Peyer's patch (tissue), 4 donors: ENCODE data around the gene MAN1B1. TPM values are rescaled to one million over a fixed set of nuclear protein-coding genes. Genes with fewer than 3 reads are reported as not detected.
"Not testable (repeated sequence)": the region's sequence is repeated elsewhere in the genome, so short reads cannot be mapped to it uniquely, and the experiment has no call there.

Experiments used
- DNase-seq, 3 donors: peaks; one replicate each; pipeline ENCODE4 v3.0.0-alpha.2; 2017 to 2019
- H3K27ac ChIP-seq, 4 donors: fragments of 200-600 bp; sonication (generic); one replicate each; pipeline ENCODE4 v1.5.1; 2016 to 2019
- H3K27me3 ChIP-seq, 2 donors: fragments of 200-600 bp; sonication (generic); one replicate each; pipeline ENCODE4 v1.5.1; 2019
- H3K36me3 ChIP-seq, 3 donors: fragments of 200-600 bp; sonication (generic); one replicate each; pipeline ENCODE4 v1.5.1; 2016 to 2019
- H3K4me1 ChIP-seq, 4 donors: fragments of 200-600 bp; sonication (generic); one replicate each; pipeline ENCODE4 v1.5.1; 2016 to 2019
- H3K4me3 ChIP-seq, 4 donors: fragments of 200-600 bp; sonication (generic); 1 replicate in 3 of 4; 2 replicates in 1 of 4; pipeline ENCODE4 v1.5.1; 2016 to 2019; ENCODE audit warnings: mild to moderate bottlenecking in 1 of 4
- H3K9me3 ChIP-seq, 4 donors: fragments of 200-600 bp; sonication (generic); one replicate each; pipeline ENCODE4 v1.5.1; 2016 to 2019; ENCODE audit warnings: mild to moderate bottlenecking in 1 of 4
- POLR2A ChIP-seq, 2 donors: fragments of 450-650 bp; IDR thresholded peaks; one replicate each; pipeline ENCODE4 v1.5.1; 2017; ENCODE audit warnings: antibody characterized with exemption in 2 of 2, mild to moderate bottlenecking in 2 of 2, moderate library complexity in 2 of 2
- total RNA-seq, 4 donors: library from RNA; depleted of rRNA; stranded (reverse); fragments of >200 nt; gene quantifications; one replicate each; pipeline ENCODE4 v1.1.0, GENCODE V29; 2016
- TF ChIP-seq, protein P1 (sequence below), 6 experiments: fragments of 450-650 bp in 4 of 6; fragments of 200-600 bp in 2 of 6; sonication (generic) in 1 of 6; IDR thresholded peaks; one replicate each; pipeline ENCODE4 v1.5.1; 2017 to 2019; ENCODE audit warnings: antibody characterized with exemption in 6 of 6, mild to moderate bottlenecking in 3 of 6, moderate library complexity in 1 of 6

The MAN1B1 gene
- total RNA-seq, 4 donors from 2014 or later = 42.7 to 74.7 (median 61.0) TPM

GRCh38 chr9:137057545-137057944 is 29.2 kb upstream of the MAN1B1 start:
- Histone ChIP-seq H3K36me3 (no peaks in the 10 kb centered on the region), H3K27ac (no peak overlapping the region), H3K9me3 (no peaks in the 10 kb centered on the region), H3K4me1 (peaks cover 10 to 54% (median 15%) of the 10 kb centered on the region in 4 donors), H3K4me3 (no peak overlapping the region), H3K27me3 (peaks cover 0 to 9% of the 10 kb centered on the region in 2 donors)
- no peak for DNase-seq
- TF ChIP-seq, protein P1, sequence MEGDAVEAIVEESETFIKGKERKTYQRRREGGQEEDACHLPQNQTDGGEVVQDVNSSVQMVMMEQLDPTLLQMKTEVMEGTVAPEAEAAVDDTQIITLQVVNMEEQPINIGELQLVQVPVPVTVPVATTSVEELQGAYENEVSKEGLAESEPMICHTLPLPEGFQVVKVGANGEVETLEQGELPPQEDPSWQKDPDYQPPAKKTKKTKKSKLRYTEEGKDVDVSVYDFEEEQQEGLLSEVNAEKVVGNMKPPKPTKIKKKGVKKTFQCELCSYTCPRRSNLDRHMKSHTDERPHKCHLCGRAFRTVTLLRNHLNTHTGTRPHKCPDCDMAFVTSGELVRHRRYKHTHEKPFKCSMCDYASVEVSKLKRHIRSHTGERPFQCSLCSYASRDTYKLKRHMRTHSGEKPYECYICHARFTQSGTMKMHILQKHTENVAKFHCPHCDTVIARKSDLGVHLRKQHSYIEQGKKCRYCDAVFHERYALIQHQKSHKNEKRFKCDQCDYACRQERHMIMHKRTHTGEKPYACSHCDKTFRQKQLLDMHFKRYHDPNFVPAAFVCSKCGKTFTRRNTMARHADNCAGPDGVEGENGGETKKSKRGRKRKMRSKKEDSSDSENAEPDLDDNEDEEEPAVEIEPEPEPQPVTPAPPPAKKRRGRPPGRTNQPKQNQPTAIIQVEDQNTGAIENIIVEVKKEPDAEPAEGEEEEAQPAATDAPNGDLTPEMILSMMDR (IDR thresholded peaks at IDR 0.05) = no peak

DNA sequence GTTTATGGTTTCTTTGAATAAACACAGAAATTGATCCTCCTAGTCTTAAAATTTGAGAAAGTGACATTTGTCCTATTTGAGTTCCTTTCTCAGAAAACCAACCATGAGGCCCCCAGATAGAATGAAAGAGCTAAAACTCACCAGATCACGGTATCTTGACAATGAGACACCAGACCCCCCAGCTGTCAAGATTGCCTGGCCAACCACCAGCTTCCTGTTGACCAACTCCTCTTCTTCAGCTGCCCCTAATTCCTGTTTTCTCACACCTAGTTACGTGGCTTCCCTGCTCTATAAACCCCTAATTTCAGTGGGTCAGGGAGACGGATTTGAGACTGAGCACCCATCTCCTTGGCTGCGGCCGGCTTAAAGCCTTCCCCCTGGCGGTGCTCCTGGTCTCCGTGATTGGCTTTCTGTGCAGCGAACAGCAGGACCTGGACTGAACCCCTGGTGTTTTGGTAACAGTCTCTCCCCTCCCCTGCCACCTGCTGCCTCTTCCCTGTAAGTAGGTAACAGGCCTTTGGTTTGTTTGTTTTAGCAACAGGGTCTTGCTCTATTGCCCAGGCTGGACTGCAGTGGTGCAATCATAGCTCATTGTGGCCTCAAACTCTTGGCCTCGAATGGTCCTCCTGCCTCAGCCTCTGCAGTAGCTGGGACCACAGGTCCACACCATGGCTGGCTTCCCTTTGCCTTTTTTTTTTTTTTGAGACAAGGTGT is 28.1 kb upstream of the MAN1B1 start:
- DNase-seq = no peak
- H3K36me3 ChIP-seq = no peaks in the 10 kb centered on the region
- H3K4me3 ChIP-seq = no peak overlapping the region
- no peak overlapping the region for H3K27ac ChIP-seq
- peaks cover 0 to under 1% of the 10 kb centered on the region in 2 donors for H3K27me3 ChIP-seq
- peaks cover 0 to 43% (median 8%) of the 10 kb centered on the region in 4 donors for H3K4me1 ChIP-seq
- no peaks in the 10 kb centered on the region for H3K9me3 ChIP-seq
- TF ChIP-seq, protein P1 (IDR thresholded peaks at IDR 0.05) = no peak
- TF ChIP-seq POLR2A (IDR thresholded peaks at IDR 0.05) = no peak

GRCh38 chr9:137062384-137062783 is 24.4 kb upstream of the MAN1B1 start:
- no peaks in the 10 kb centered on the region for H3K36me3 ChIP-seq
- no peaks in the 10 kb centered on the region for H3K27me3 ChIP-seq
- H3K9me3 ChIP-seq = no peaks in the 10 kb centered on the region
- TF ChIP-seq POLR2A (IDR thresholded peaks at IDR 0.05) = no peak
- TF ChIP-seq, protein P1 (IDR thresholded peaks at IDR 0.05) = no peak
- peaks cover 0 to 14% (median 4%) of the 10 kb centered on the region in 4 donors for H3K4me1 ChIP-seq
- no peak overlapping the region for H3K27ac ChIP-seq
- no peak overlapping the region for H3K4me3 ChIP-seq
- DNase-seq = no peak

DNA sequence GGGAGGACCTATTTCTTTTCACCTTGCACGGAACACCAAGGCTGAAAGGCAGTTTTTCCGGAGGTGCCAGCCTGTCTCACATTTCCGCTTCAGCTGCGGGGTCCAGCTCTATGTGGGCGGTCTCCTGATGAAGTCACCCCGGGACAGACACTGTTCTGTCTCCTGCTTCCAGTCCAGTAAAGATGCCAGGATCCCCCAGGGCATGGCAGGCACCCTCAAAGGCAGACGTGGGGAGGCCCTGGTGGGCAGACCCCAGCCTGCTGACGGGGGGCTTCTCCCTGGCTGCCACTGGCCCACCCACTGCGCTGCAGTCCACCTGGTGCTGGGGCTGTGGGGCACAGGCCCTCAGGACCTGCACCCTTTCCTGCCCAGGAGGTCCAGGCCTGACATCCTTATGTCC is 24.0 kb upstream of the MAN1B1 start:
- not testable (repeated sequence) for H3K27me3 ChIP-seq, DNase-seq, H3K4me3 ChIP-seq, H3K36me3 ChIP-seq, H3K27ac ChIP-seq, H3K9me3 ChIP-seq
- H3K4me1 ChIP-seq = peaks cover 0 to 10% (median 3%) of the 10 kb centered on the region in 4 donors

GRCh38 chr9:137063311-137064026 is 23.3 kb upstream of the MAN1B1 start:
- no peak for TF ChIP-seq POLR2A (IDR thresholded peaks at IDR 0.05)
- Histone ChIP-seq H3K27ac (no peak overlapping the region), H3K4me3 (no peak overlapping the region), H3K36me3 (no peaks in the 10 kb centered on the region), H3K4me1 (peaks cover 0 to 14% (median 3%) of the 10 kb centered on the region in 4 donors), H3K27me3 (no peaks in the 10 kb centered on the region), H3K9me3 (no peaks in the 10 kb centered on the region)
- DNase-seq = no peak

DNA sequence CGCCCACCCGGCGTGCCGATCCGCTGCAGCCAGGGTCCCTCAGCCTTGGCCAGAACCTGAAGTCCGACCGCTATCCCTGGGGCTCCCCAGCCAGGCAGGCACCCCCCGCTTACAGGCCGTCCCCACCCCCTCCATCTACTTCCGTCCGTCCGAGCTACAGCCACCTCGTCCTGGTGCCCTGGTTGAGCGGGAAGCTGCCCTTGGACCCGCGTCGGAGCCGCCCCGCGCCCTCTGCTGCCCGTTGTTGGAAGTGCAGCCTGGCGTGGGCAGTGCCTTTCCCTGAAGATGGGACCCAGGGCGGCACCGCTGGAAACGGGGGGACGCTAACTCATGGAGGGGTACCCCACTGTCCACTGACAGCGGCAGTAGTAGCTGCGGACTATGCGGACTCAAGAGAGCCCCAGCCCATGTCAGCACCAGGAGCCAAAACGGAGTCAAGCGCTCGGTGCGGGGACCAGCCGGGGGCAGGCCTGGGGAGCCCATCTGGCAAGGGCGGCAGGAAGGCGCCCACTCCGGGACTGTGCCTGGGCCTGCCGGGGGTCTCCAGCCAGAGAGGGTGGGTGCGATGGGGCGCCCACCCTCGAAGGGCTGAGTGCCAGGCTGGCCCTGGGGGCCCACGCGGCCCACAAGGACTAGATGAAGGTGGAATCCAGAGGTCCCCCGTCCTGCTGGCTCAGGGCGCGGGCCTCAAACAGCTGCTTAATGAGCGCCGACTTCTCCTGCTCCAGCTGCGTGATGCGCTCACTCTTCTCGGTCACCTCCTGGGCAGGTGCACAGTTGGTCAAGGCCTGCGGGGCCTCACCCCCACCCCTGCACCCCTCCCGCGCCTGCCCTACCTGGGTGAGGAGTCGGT is 22.5 kb upstream of the MAN1B1 start:
- Histone ChIP-seq H3K27me3 (peaks cover 0 to 4% of the 10 kb centered on the region in 2 donors), H3K27ac (no peak overlapping the region), H3K4me1 (peaks cover 0 to 21% (median 3%) of the 10 kb centered on the region in 4 donors), H3K4me3 (no peak overlapping the region), H3K36me3 (no peaks in the 10 kb centered on the region), H3K9me3 (no peaks in the 10 kb centered on the region)
- TF ChIP-seq, protein P1 (IDR thresholded peaks at IDR 0.05) = peak; percentile 79 to 97 (median 96)
- TF ChIP-seq POLR2A (IDR thresholded peaks at IDR 0.05) = no peak
- peak; percentile 28 to 85 (median 83) for DNase-seq
